C4-2B (cell line): ENCODE results near the gene RIT1.
"Not testable (repeated sequence)": the region's sequence is repeated elsewhere in the genome, so short reads cannot be mapped to it uniquely, and the experiment has no call there.

ENCODE experiments used
- H3K27ac ChIP-seq: fragments of 450-650 bp; 2 replicates; pipeline ENCODE4 v1.5.1; 2017
- ZFX ChIP-seq: fragments of 450-650 bp; IDR thresholded peaks from 2 replicates; pipeline ENCODE4 v1.6.1; 2017
- TF ChIP-seq, protein P1 (sequence below): fragments of 450-650 bp; conservative IDR thresholded peaks from 2 replicates; pipeline ENCODE4 v1.5.1; 2017; ENCODE audit warnings: mild to moderate bottlenecking

The RIT1 gene

DNA sequence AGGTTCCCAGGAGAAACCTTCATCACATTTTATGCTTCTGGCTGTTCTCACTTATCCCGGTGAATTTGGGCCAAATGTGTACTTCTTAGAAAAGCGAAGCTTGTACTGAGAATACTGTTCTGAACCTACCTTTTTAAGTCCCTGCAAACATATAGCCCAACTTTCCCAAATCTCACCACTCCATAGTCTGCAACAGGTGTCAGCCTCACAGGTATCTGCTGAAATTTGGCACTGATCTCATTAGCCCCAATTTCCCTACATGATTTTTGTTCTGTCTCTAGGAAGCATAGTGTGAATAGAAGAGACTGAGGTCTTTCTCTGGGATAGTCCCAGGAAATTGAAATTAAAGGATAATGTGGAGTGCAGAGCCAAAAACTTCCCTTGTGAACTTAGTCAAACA lies 11.5 kb downstream of the RIT1 start:
- TF ChIP-seq, protein P1, sequence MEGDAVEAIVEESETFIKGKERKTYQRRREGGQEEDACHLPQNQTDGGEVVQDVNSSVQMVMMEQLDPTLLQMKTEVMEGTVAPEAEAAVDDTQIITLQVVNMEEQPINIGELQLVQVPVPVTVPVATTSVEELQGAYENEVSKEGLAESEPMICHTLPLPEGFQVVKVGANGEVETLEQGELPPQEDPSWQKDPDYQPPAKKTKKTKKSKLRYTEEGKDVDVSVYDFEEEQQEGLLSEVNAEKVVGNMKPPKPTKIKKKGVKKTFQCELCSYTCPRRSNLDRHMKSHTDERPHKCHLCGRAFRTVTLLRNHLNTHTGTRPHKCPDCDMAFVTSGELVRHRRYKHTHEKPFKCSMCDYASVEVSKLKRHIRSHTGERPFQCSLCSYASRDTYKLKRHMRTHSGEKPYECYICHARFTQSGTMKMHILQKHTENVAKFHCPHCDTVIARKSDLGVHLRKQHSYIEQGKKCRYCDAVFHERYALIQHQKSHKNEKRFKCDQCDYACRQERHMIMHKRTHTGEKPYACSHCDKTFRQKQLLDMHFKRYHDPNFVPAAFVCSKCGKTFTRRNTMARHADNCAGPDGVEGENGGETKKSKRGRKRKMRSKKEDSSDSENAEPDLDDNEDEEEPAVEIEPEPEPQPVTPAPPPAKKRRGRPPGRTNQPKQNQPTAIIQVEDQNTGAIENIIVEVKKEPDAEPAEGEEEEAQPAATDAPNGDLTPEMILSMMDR, result no peak
- TF ChIP-seq ZFX, result no peak
- no peak overlapping the region for H3K27ac ChIP-seq

DNA sequence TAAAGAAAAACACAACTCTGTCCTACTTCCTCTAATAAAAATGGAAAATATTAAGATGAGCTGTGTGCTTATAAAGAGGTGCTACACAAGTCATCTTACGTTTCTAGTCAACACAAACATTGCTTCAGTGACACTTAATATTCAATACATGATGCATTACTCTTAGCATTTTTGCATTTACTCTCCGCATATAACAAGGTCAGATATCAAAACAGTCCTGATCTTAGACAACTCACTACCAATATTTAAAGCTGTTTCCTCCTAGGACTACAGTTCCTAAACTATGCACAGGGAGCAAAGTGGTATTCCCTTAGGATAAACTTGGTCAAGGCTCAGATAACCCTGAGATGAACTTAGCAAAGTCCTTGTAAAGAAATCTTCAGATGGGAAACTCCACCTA lies 12.3 kb downstream of the RIT1 start:
- no peak overlapping the region for H3K27ac ChIP-seq

DNA sequence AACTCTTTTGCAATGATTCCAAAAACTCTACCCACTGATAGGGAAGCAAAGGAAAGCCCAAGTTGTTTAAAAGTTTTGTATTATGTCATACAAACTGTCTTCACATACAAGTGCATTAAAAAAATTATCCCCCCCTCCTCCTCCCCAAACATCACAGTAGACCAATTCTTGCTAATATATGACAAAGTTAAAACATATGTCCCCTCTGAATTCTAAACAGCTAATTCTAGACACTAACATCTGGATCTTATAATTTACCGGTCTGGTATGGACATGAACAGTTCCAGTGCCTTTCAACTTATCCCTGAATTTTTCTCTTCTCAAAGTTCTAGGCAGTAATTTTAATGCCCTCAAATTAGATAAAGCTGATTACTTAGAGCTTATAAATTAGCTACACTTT lies 13.4 kb downstream of the RIT1 start:
- H3K27ac ChIP-seq, result no peak overlapping the region
- no peak for TF ChIP-seq ZFX
- TF ChIP-seq, protein P1, result no peak

More for the DNA sequence above, 12.3 kb downstream of the RIT1 start:
- TF ChIP-seq, protein P1, result no peak
- no peak for TF ChIP-seq ZFX

DNA sequence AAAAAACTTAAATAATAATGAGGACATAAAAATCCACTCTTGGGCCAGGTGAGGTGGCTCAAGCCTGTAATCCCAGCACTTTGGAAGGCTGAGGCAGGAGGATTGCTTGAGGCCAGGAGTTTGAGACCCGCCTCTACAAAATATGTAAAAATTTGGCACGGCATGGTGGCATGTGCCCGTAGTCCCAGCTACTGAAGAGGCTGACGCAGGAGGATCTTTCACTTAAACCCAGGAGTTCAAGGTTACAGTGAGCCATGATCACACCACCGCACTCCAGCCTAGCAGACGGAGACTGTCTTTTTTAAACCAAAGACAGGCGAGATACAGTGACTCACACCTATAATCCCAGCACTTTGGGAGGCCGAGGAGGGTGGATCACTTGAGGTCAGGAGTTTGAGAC lies 14.7 kb downstream of the RIT1 start:
- H3K27ac ChIP-seq, result not testable (repeated sequence)

DNA sequence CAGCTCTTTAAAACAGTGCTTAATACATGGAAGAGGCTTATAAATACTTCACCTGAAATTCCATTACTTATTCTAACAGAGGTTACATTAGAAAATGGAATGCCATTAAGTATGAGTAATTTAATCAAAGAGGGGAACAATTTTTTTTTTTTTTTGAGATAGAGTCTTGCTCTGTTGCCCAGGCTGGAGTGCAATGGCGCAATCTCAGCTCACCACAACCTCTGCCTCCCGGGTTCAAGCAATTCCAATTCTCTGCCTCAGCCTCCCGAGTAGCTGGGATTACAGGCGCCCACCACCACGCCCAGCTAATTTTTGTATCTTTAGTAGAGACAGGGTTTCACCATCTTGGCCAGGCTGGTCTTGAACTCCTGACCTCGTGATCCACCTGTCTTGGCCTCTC lies 15.5 kb downstream of the RIT1 start:
- not testable (repeated sequence) for H3K27ac ChIP-seq

DNA sequence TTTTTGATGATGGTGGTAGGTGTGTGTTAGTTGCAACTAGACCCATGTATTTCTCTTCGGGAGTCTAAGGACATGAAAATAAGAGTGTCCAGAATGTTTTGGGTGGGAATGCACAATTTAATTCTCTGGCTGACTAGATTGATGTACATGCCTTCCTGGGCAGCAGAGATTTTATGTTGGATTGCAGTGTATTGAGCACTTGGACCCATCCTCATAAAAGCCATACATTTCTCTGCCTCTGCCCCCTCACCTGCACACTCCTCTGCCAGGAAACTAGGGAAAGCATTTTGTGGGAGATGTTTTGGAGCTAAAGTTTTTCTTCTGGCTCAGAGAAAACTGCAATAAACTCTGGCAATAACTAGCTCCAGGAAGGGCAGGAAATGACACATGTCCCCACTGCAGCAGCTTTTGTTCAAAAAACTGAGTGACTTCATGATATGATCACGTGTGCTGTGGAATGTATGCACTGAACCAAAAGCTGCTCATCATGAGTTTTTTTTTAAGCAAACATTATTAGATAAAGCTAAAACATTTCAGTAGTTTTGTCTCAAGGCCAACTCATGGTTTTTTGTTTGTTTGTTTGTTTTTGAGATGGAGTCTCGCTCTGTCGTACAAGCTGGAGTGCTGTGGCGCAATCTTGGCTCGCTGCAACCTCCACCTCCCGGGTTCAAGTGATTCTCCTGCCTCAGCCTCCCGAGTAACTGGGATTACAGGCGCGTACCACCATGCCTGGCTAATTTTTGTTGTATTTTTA lies 17.6 kb downstream of the RIT1 start:
- H3K27ac ChIP-seq, result no peak overlapping the region
- TF ChIP-seq, protein P1, result no peak

DNA sequence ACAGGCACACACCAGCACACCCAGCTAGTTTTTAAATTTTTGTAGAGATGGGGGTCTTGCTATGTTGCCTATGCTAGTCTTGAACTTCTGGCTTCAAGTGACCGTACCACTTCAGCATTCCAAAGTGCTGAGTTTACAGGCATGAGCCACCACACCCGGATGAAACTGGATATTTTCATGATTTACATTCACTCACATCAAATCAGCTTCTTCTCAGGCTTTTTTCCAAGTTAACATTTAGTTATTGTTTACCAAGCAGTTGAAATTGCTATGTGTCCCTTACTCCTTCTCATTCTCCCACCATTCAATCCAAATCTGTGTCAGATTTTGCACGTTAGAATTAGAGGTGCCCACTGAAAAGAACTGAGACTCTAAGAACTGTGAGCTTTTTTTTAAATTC lies 18.4 kb downstream of the RIT1 start:
- TF ChIP-seq ZFX, result no peak
- TF ChIP-seq, protein P1, result no peak
- no peak overlapping the region for H3K27ac ChIP-seq

DNA sequence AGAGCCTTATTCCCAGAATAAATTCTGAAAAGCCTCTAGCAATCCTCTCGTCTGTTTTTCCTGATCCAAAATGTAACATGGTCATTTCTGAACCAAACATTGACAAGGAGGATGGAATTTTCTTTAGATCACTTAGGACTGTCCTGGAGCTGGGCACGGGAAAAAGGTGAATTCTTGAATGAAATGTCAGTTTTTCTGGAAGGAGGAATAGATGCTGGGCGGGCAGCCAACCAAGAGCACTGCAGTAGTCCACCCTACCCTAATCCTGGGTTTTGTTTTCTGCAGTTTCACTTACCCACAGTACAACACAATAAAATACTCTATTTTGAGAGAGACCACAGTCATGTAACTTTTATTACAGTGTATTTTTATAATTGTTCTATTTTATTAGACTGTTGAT lies 20.9 kb downstream of the RIT1 start:
- TF ChIP-seq, protein P1, result no peak
- no peak for TF ChIP-seq ZFX
- no peak overlapping the region for H3K27ac ChIP-seq
